ENCODE results near the gene GRAPL.
"Not testable (repeated sequence)": the region's sequence is repeated elsewhere in the genome, so short reads cannot be mapped to it uniquely, and the experiment has no call there.

DNA sequence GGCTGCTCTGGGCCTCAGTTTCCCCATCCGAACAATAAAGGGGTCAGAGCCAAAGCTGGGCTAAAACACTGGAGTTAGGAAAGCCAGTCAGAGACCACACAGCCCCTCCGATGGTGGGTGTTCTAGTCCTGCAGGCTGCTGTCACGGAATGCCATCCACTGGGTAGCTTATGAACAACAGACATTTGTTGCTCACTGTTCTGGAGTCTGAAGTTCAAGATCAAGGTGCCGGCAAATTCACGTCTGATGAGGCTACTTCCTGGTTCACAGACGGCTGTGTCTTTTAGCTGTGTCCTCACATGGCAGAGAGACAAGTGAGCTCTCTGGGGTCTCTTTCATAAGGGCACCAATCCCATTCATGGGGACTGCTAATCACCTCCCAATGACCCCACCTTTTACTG, 9.2 kb downstream of the GRAPL start:
- TF ChIP-seq POLR2A (IDR thresholded peaks at IDR 0.05; ENCODE audit: low read depth, low read length); TAF1 (IDR thresholded peaks at IDR 0.05; ENCODE audit: borderline replicate concordance, low read depth, low read length): not testable (repeated sequence)
